Neural cell (in vitro differentiated cells): Measurements from ENCODE around the gene OR51V1. TPM values are rescaled to one million over a fixed set of nuclear protein-coding genes. Genes with fewer than 3 reads are reported as not detected.

Experiments used
- H2AFZ ChIP-seq: fragments of 200-600, 300-800 bp; sonication (generic), shearing (Covaris generic); 2 replicates; pipeline ENCODE4 v1.6.0; 2014; ENCODE audit warnings: low read depth, mild to moderate bottlenecking, antibody characterized with exemption, low read length, moderate library complexity
- H3F3A ChIP-seq: fragments of 200-600 bp; shearing (Covaris generic); 2 replicates; pipeline ENCODE4 v1.6.1; 2016; ENCODE audit warnings: mild to moderate bottlenecking, moderate library complexity, mixed read lengths, antibody characterized with exemption, low read length; ENCODE audit not compliant: insufficient read depth, poor library complexity, severe bottlenecking
- H3K27ac ChIP-seq: fragments of 200-600, 300-800 bp; sonication (generic), shearing (Covaris generic); 2 replicates; pipeline ENCODE4 v1.5.1; 2014; ENCODE audit warnings: mild to moderate bottlenecking, low read length, moderate library complexity
- H3K27me3 ChIP-seq: fragments of 300-800, 200-600 bp; sonication (generic), shearing (Covaris generic); 2 replicates; pipeline ENCODE4 v1.6.0; 2014; ENCODE audit warnings: mild to moderate bottlenecking, low read depth, low read length, moderate library complexity; ENCODE audit not compliant: insufficient read depth
- H3K36me3 ChIP-seq: fragments of 300-800, 200-600 bp; sonication (generic), shearing (Covaris generic); 2 replicates; pipeline ENCODE4 v1.5.1; 2014; ENCODE audit warnings: mild to moderate bottlenecking, antibody characterized with exemption, low read length, moderate library complexity; ENCODE audit not compliant: insufficient read depth
- H3K4me2 ChIP-seq: fragments of 300-800, 200-600 bp; sonication (generic), shearing (Covaris generic); 2 replicates; pipeline ENCODE4 v1.6.0; 2014; ENCODE audit warnings: mild to moderate bottlenecking, low read length
- H3K4me3 ChIP-seq: fragments of 300-800, 200-600 bp; sonication (generic), shearing (Covaris generic); 2 replicates; pipeline ENCODE4 v1.5.1; 2014; ENCODE audit warnings: mild to moderate bottlenecking, low read length, moderate library complexity
- H3K79me2 ChIP-seq: fragments of 200-600 bp; shearing (Covaris generic); replicated peaks from 2 replicates; pipeline ENCODE4 v1.6.0; 2014; ENCODE audit warnings: mild to moderate bottlenecking, low read length, moderate library complexity; ENCODE audit not compliant: insufficient read depth
- H3K9ac ChIP-seq: fragments of 300-800, 200-600 bp; sonication (generic), shearing (Covaris generic); 2 replicates; pipeline ENCODE4 v1.6.1; 2016; ENCODE audit warnings: mild to moderate bottlenecking, low read length, mixed read lengths
- H3K9me2 ChIP-seq: fragments of 200-600 bp; shearing (Covaris generic); 2 replicates; pipeline ENCODE4 v1.6.1; 2016; ENCODE audit warnings: mild to moderate bottlenecking, low read length, mixed read lengths; ENCODE audit not compliant: insufficient read depth
- H3K9me3 ChIP-seq: fragments of 200-600, 300-800 bp; sonication (generic), shearing (Covaris generic); 2 replicates; pipeline ENCODE4 v1.6.1; 2016; ENCODE audit warnings: mild to moderate bottlenecking, mixed run types, low read length, moderate library complexity, mixed read lengths
- H4K20me1 ChIP-seq: fragments of 200-600 bp; shearing (Covaris generic); 2 replicates; pipeline ENCODE4 v1.6.1; 2016; ENCODE audit warnings: mild to moderate bottlenecking, mixed run types; ENCODE audit not compliant: insufficient read depth
- EP300 ChIP-seq: fragments of 450-650 bp; conservative IDR thresholded peaks from 2 replicates; pipeline ENCODE4 v1.6.1; 2014; ENCODE audit warnings: antibody characterized with exemption, mild to moderate bottlenecking, moderate library complexity; ENCODE audit not compliant: poor library complexity, severe bottlenecking
- EZH2 ChIP-seq: fragments of 200-600, 300-800 bp; shearing (Covaris generic), sonication (generic); IDR thresholded peaks from 2 replicates; pipeline ENCODE4 v1.6.1; 2014; ENCODE audit warnings: antibody characterized with exemption, low read length, borderline replicate concordance, mild to moderate bottlenecking; ENCODE audit not compliant: insufficient read depth, poor library complexity, severe bottlenecking
- MXI1 ChIP-seq: fragments of 450-650 bp; conservative IDR thresholded peaks from 2 replicates; pipeline ENCODE4 v1.6.1; 2014; ENCODE audit warnings: antibody characterized with exemption, mild to moderate bottlenecking; ENCODE audit not compliant: poor library complexity, severe bottlenecking
- RAD21 ChIP-seq: fragments of 450-650 bp; conservative IDR thresholded peaks from 2 replicates; pipeline ENCODE4 v1.6.1; 2014; ENCODE audit warnings: antibody characterized with exemption, mild to moderate bottlenecking, moderate library complexity
- SMC3 ChIP-seq: fragments of 450-650 bp; conservative IDR thresholded peaks from 2 replicates; pipeline ENCODE4 v1.6.1; 2014; ENCODE audit warnings: antibody characterized with exemption, mild to moderate bottlenecking, moderate library complexity; ENCODE audit not compliant: poor library complexity
- TAF1 ChIP-seq: IDR thresholded peaks from 2 replicates; pipeline ENCODE4 v1.6.1; 2012; ENCODE audit warnings: low read depth
- polyA plus RNA-seq: library from polyadenylated mRNA; depleted of rRNA; stranded (reverse); fragments of >200 nt; gene quantifications from 2 replicates; pipeline ENCODE4 v1.2.3, GENCODE V29; 2014
- TF ChIP-seq, protein P1 (sequence below): fragments of 450-650 bp; IDR thresholded peaks from 2 replicates; pipeline ENCODE4 v1.5.1; 2014; ENCODE audit warnings: antibody characterized with exemption, mild to moderate bottlenecking, moderate library complexity; ENCODE audit not compliant: poor library complexity, severe bottlenecking
- TF ChIP-seq, protein P2 (sequence below): IDR thresholded peaks from 2 replicates; pipeline ENCODE4 v1.6.1; 2012; ENCODE audit warnings: borderline replicate concordance

The OR51V1 gene
- polyA plus RNA-seq, 1 donor from 2014 or later, result not detected

DNA sequence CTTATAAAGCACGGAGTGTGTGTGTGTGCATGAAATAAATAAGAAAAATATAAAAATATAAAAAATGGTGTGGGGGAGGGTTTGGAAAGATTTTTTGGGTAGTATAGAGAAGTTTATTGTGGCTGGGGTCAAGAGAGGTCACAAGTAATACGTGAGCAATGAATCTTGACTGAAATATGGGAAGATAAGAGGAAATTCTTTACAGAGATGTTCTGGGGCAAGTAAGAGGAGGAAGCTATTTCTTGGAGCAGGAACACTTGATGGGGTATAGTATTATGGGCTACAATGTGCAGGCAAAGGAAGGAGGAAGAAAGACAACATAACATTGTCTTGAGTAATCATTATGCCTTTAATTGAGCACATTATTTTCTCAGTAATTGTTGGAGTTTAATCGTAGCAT is 31.7 kb upstream of the OR51V1 start:
- Histone ChIP-seq H2AFZ (no peak overlapping the region), H3F3A (no peaks in the 10 kb centered on the region), H3K27me3 (no peaks in the 10 kb centered on the region), H3K4me2 (no peak overlapping the region), H3K79me2 (no peaks in the 10 kb centered on the region), H3K9me2 (no peaks in the 10 kb centered on the region), H4K20me1 (no peaks in the 10 kb centered on the region), H3K4me3 (no peak overlapping the region), H3K9ac (no peak overlapping the region), H3K36me3 (no peaks in the 10 kb centered on the region), H3K9me3 (no peaks in the 10 kb centered on the region), H3K27ac (no peak overlapping the region)
- TF ChIP-seq EZH2 (no peak), RAD21 (no peak), MXI1 (no peak), TAF1 (no peak), SMC3 (no peak)
- TF ChIP-seq, protein P1, sequence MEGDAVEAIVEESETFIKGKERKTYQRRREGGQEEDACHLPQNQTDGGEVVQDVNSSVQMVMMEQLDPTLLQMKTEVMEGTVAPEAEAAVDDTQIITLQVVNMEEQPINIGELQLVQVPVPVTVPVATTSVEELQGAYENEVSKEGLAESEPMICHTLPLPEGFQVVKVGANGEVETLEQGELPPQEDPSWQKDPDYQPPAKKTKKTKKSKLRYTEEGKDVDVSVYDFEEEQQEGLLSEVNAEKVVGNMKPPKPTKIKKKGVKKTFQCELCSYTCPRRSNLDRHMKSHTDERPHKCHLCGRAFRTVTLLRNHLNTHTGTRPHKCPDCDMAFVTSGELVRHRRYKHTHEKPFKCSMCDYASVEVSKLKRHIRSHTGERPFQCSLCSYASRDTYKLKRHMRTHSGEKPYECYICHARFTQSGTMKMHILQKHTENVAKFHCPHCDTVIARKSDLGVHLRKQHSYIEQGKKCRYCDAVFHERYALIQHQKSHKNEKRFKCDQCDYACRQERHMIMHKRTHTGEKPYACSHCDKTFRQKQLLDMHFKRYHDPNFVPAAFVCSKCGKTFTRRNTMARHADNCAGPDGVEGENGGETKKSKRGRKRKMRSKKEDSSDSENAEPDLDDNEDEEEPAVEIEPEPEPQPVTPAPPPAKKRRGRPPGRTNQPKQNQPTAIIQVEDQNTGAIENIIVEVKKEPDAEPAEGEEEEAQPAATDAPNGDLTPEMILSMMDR, result no peak
- TF ChIP-seq, protein P2, sequence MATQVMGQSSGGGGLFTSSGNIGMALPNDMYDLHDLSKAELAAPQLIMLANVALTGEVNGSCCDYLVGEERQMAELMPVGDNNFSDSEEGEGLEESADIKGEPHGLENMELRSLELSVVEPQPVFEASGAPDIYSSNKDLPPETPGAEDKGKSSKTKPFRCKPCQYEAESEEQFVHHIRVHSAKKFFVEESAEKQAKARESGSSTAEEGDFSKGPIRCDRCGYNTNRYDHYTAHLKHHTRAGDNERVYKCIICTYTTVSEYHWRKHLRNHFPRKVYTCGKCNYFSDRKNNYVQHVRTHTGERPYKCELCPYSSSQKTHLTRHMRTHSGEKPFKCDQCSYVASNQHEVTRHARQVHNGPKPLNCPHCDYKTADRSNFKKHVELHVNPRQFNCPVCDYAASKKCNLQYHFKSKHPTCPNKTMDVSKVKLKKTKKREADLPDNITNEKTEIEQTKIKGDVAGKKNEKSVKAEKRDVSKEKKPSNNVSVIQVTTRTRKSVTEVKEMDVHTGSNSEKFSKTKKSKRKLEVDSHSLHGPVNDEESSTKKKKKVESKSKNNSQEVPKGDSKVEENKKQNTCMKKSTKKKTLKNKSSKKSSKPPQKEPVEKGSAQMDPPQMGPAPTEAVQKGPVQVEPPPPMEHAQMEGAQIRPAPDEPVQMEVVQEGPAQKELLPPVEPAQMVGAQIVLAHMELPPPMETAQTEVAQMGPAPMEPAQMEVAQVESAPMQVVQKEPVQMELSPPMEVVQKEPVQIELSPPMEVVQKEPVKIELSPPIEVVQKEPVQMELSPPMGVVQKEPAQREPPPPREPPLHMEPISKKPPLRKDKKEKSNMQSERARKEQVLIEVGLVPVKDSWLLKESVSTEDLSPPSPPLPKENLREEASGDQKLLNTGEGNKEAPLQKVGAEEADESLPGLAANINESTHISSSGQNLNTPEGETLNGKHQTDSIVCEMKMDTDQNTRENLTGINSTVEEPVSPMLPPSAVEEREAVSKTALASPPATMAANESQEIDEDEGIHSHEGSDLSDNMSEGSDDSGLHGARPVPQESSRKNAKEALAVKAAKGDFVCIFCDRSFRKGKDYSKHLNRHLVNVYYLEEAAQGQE, result no peak

DNA sequence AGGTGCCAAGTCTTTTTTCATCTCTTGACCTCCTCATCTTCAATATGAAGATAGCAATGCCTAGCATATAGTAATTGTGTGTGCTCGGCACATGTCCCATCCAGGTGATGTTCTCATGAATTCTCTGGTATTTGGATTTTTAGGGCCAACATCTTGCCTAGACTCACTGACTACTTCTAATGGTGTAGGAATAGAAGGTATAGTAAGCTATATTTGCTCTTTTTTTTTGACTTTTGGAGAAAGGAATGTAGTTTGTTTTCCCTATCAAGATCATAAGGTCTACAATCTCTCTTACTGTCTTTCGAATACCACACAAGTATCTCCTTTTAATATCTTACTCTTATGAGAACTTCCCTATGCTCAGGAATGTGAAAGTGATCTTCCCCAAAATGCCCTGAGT is 30.6 kb upstream of the OR51V1 start:
- no peaks in the 10 kb centered on the region for H3K79me2 ChIP-seq
- no peaks in the 10 kb centered on the region for H3K27me3 ChIP-seq
- no peak overlapping the region for H3K9ac ChIP-seq
- H3K27ac ChIP-seq, result no peak overlapping the region
- H3K36me3 ChIP-seq, result no peaks in the 10 kb centered on the region
- no peak overlapping the region for H3K4me3 ChIP-seq
- H3K4me2 ChIP-seq, result no peak overlapping the region
- H3K9me3 ChIP-seq, result no peaks in the 10 kb centered on the region
- TF ChIP-seq, protein P1, result no peak
- TF ChIP-seq RAD21 (no peak), MXI1 (no peak), EP300 (no peak), SMC3 (no peak)
- TF ChIP-seq, protein P2, result no peak
- no peaks in the 10 kb centered on the region for H3F3A ChIP-seq
- no peaks in the 10 kb centered on the region for H4K20me1 ChIP-seq
- no peak overlapping the region for H2AFZ ChIP-seq
- no peaks in the 10 kb centered on the region for H3K9me2 ChIP-seq
